Measurements from ENCODE around the gene SLC6A17.

DNA sequence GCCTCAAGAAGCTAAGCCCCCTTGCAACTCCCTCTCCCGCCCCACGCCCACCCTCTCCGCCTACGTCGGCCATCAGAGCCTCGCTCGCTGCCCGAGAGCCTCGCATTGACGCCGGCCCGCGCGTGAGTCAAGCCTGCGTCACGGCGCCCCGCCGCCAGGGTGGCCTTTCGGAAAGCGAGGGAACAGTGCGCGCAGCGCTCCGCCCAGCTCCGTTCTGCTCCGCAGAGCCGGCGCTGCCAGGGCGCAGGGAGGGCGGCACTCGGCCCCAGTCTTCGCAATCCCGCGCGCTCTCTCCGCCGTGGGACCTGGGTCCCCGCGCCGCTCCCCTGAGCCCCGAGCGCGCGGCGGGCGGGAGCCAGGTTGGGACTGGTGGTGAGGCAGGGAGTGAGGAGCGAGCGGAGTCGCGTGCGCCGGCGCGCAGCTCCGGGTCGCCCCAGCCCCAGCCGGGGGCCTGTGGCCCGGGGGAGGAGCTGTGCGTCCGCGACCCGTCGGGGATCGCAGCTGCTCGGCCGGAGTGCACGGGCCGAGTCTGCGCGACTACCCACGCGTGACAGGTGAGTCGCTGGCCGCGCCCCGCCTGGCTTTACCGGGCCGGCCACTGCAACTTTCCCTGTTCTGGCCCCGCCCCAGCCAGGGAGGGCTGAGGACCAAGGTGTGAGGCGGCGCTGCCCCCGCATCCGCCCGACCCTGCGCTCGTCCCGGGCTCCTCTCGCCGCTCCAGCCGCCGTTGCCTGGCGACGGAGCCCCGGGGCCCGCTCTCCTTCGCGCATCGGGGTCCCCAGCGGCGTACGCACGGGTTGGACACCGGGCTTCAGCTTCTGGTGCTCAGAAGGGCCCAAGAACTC lies at the start of gene SLC6A17:
- TF ChIP-seq, protein P1, sequence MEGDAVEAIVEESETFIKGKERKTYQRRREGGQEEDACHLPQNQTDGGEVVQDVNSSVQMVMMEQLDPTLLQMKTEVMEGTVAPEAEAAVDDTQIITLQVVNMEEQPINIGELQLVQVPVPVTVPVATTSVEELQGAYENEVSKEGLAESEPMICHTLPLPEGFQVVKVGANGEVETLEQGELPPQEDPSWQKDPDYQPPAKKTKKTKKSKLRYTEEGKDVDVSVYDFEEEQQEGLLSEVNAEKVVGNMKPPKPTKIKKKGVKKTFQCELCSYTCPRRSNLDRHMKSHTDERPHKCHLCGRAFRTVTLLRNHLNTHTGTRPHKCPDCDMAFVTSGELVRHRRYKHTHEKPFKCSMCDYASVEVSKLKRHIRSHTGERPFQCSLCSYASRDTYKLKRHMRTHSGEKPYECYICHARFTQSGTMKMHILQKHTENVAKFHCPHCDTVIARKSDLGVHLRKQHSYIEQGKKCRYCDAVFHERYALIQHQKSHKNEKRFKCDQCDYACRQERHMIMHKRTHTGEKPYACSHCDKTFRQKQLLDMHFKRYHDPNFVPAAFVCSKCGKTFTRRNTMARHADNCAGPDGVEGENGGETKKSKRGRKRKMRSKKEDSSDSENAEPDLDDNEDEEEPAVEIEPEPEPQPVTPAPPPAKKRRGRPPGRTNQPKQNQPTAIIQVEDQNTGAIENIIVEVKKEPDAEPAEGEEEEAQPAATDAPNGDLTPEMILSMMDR (IDR thresholded peaks at IDR 0.05; ENCODE audit: low read depth, low read length) = no peak
- no peak for TF ChIP-seq EZH2phosphoT487 (IDR thresholded peaks at IDR 0.05; ENCODE audit: low read depth)
